ENCODE measurements around the gene NELFCD. TPM values are rescaled to one million over a fixed set of nuclear protein-coding genes. Genes with fewer than 3 reads are reported as not detected.

The NELFCD gene
- polyA plus RNA-seq, 3 donors: 49.0 to 74.8 (median 50.1) TPM

- Histone ChIP-seq H4K20me1 (ENCODE audit: insufficient read depth, low read length) (peaks cover 43% of the 10 kb centered on the region), H3K27me3 (ENCODE audit: control insufficient read depth in 2 of 2, insufficient read depth in 2 of 2, low read length in 2 of 2) (no peaks in the 10 kb centered on the region), H3K4me1 (ENCODE audit: control insufficient read depth in 1 of 2, insufficient read depth in 2 of 2, low read length in 2 of 2) (peaks cover 23 to 41% of the 10 kb centered on the region in 2 donors), H3K36me3 (replicated peaks in 1 of 2; ENCODE audit: control insufficient read depth in 1 of 2, insufficient read depth in 2 of 2, low read length in 2 of 2) (peaks cover 53 to 69% of the 10 kb centered on the region in 2 donors), H3K4me3 (replicated peaks in 1 of 3; ENCODE audit: low read depth in 2 of 3, low read length in 3 of 3) (peak overlapping the region; percentile 53 to 83 (median 79)), H3K27ac (ENCODE audit: low read depth in 1 of 2, low read length in 2 of 2) (peak overlapping the region; percentile 71 to 88), H3K4me2 (replicated peaks; ENCODE audit: extremely low read depth, low read length, poor library complexity, severe bottlenecking) (peak overlapping the region; percentile 78), H2AFZ (ENCODE audit: insufficient read depth, low read depth, low read length, poor library complexity, severe bottlenecking) (peak overlapping the region; percentile 81), H3K79me2 (ENCODE audit: insufficient read depth, low read length) (peaks cover 53% of the 10 kb centered on the region), H3K9ac (ENCODE audit: insufficient read depth, low read length, poor library complexity, severe bottlenecking) (peak overlapping the region; percentile 83), H3K9me3 (replicated peaks in 1 of 2; ENCODE audit: control insufficient read depth in 1 of 2, insufficient read depth in 1 of 2, low read length in 2 of 2) (no peaks in the 10 kb centered on the region)
- Mint-ChIP-seq H3K4me3 (peak overlapping the region; percentile 84 to 93), H3K9me3 (no peaks in the 10 kb centered on the region), H3K27ac (peak overlapping the region in 6 of 7 donors; percentile 90 to 94 (median 93)), H3K4me1 (peaks cover 37% of the 10 kb centered on the region), H3K27me3 (ENCODE audit: low read depth in 3 of 3) (peaks cover 0 to 2% (median 0%) of the 10 kb centered on the region in 3 donors), H3K36me3 (peaks cover 64 to 67% of the 10 kb centered on the region in 2 donors)
- intact Hi-C loops (cut with micrococcal nuclease): loop anchor here (2.0 to 10.0 kb wide), 5 partner anchors 24 to 141 kb away; partner anchors contain the start of gene NELFCD (in 1 of the 2)
- WGBS (ENCODE audit: insufficient coverage): no CpG with 5 or more reads among the region's 1 CpG
- no peak for TF ChIP-seq CTCF (IDR thresholded peaks at IDR 0.05)
- DNase-seq: no peak
Observed at GRCh38 chr20:59033093-59033492, 52.0 kb downstream of the NELFCD start.

- Histone ChIP-seq H3K36me3 (replicated peaks in 1 of 2; ENCODE audit: control insufficient read depth in 1 of 2, insufficient read depth in 2 of 2, low read length in 2 of 2) (peaks cover 52 to 67% of the 10 kb centered on the region in 2 donors), H3K79me2 (ENCODE audit: insufficient read depth, low read length) (peaks cover 53% of the 10 kb centered on the region)
- H3K36me3 Mint-ChIP-seq: peaks cover 63% of the 10 kb centered on the region in 2 donors
Observed at GRCh38 chr20:59033616-59034165, 52.6 kb downstream of the NELFCD start.

More at GRCh38 chr20:59033616-59034165, 52.6 kb downstream of the NELFCD start:
- H3K9me3 ChIP-seq (replicated peaks in 1 of 2; ENCODE audit: control insufficient read depth in 1 of 2, insufficient read depth in 1 of 2, low read length in 2 of 2): no peaks in the 10 kb centered on the region
- Mint-ChIP-seq H3K27me3 (ENCODE audit: low read depth in 3 of 3) (peaks cover 0 to 2% (median 0%) of the 10 kb centered on the region in 3 donors), H3K9me3 (no peaks in the 10 kb centered on the region), H3K4me1 (peaks cover 33% of the 10 kb centered on the region), H3K4me3 (no peak overlapping the region), H3K27ac (no peak overlapping the region)
- WGBS (ENCODE audit: insufficient coverage): 100% methylated on average over 2 of the region's 2 CpGs
- no peak overlapping the region for H3K27ac ChIP-seq (ENCODE audit: low read depth in 1 of 2, low read length in 2 of 2)
- H4K20me1 ChIP-seq (ENCODE audit: insufficient read depth, low read length): peaks cover 42% of the 10 kb centered on the region
- H3K9ac ChIP-seq (ENCODE audit: insufficient read depth, low read length, poor library complexity, severe bottlenecking): no peak overlapping the region
- H3K4me1 ChIP-seq (ENCODE audit: control insufficient read depth in 1 of 2, insufficient read depth in 2 of 2, low read length in 2 of 2): peaks cover 22 to 38% of the 10 kb centered on the region in 2 donors
- intact Hi-C loops (cut with micrococcal nuclease): loop anchor here (2.0 to 10.0 kb wide), 5 partner anchors 25 to 141 kb away; partner anchors contain the start of gene NELFCD (in 1 of the 2)
- H3K27me3 ChIP-seq (ENCODE audit: control insufficient read depth in 2 of 2, insufficient read depth in 2 of 2, low read length in 2 of 2): no peaks in the 10 kb centered on the region
- H3K4me2 ChIP-seq (replicated peaks; ENCODE audit: extremely low read depth, low read length, poor library complexity, severe bottlenecking): no peak overlapping the region
- TF ChIP-seq CTCF (IDR thresholded peaks at IDR 0.05): no peak
- H3K4me3 ChIP-seq (replicated peaks in 1 of 3; ENCODE audit: low read depth in 2 of 3, low read length in 3 of 3): no peak overlapping the region
- no peak overlapping the region for H2AFZ ChIP-seq (ENCODE audit: insufficient read depth, low read depth, low read length, poor library complexity, severe bottlenecking)
- DNase-seq: no peak
